Hepatocyte (in vitro differentiated cells): ENCODE data around the gene TMEM270. TPM values are rescaled to one million over a fixed set of nuclear protein-coding genes. Genes with fewer than 3 reads are reported as not detected.
A peak's percentile ranks its signal among the peaks of the same experiment; 100 is the strongest.

Experiments
- DNase-seq: peaks from one replicate; pipeline ENCODE4 v3.0.0-alpha.2; 2016; ENCODE audit warnings: low spot score
- H2AFZ ChIP-seq: fragments of 200-600 bp; sonication (generic); 2 replicates; pipeline ENCODE4 v1.6.0; 2016; ENCODE audit warnings: antibody characterized with exemption, mild to moderate bottlenecking
- H3K27ac ChIP-seq: fragments of 200-600 bp; sonication (generic); 2 replicates; pipeline ENCODE4 v1.5.1; 2016; ENCODE audit warnings: mild to moderate bottlenecking
- H3K27me3 ChIP-seq: fragments of 200-600 bp; sonication (generic); 2 replicates; pipeline ENCODE4 v1.6.1; 2016
- H3K36me3 ChIP-seq: fragments of 200-600 bp; sonication (generic); replicated peaks from 2 replicates; pipeline ENCODE4 v1.5.1; 2016; ENCODE audit warnings: low read depth; ENCODE audit not compliant: insufficient read depth
- H3K4me1 ChIP-seq: fragments of 200-600 bp; sonication (generic); 2 replicates; pipeline ENCODE4 v1.5.1; 2016; ENCODE audit warnings: mild to moderate bottlenecking, moderate library complexity; ENCODE audit not compliant: insufficient read depth
- H3K4me2 ChIP-seq: fragments of 200-600 bp; sonication (generic); 2 replicates; pipeline ENCODE4 v1.6.0; 2016
- H3K4me3 ChIP-seq: fragments of 200-600 bp; sonication (generic); 2 replicates; pipeline ENCODE4 v1.5.1; 2016; ENCODE audit warnings: mild to moderate bottlenecking
- H3K79me2 ChIP-seq: fragments of 200-600 bp; sonication (generic); 2 replicates; pipeline ENCODE4 v1.6.0; 2017; ENCODE audit warnings: mild to moderate bottlenecking
- H3K9me2 ChIP-seq: fragments of 200-600 bp; sonication (generic); replicated peaks from 2 replicates; pipeline ENCODE4 v1.6.0; 2017; ENCODE audit warnings: mild to moderate bottlenecking; ENCODE audit not compliant: insufficient read depth
- H3K9me3 ChIP-seq: fragments of 200-600 bp; sonication (generic); 2 replicates; pipeline ENCODE4 v1.5.1; 2016; ENCODE audit warnings: low read depth, mild to moderate bottlenecking
- H4K20me1 ChIP-seq: fragments of 200-600 bp; sonication (generic); 2 replicates; pipeline ENCODE4 v1.6.0; 2016; ENCODE audit warnings: mild to moderate bottlenecking; ENCODE audit not compliant: insufficient read depth, poor library complexity, severe bottlenecking
- EZH2 ChIP-seq: fragments of 200-600 bp; sonication (generic); IDR thresholded peaks from 2 replicates; pipeline ENCODE4 v1.6.1; 2016; ENCODE audit warnings: antibody characterized with exemption, mild to moderate bottlenecking, borderline replicate concordance
- EZH2phosphoT487 ChIP-seq: fragments of 200-600 bp; sonication (generic); IDR thresholded peaks from one replicate; pipeline ENCODE4 v1.6.1; 2018; ENCODE audit warnings: antibody characterized with exemption, mild to moderate bottlenecking, low read depth, moderate library complexity; ENCODE audit not compliant: unreplicated experiment, severe bottlenecking
- WGBS: methylation state at CpG from one replicate; pipeline ENCODE4 v1.1.6; 2016; ENCODE audit warnings: low lambda C conversion rate; ENCODE audit errors: missing lambda C conversion rate; 5-methylcytosine and 5-hydroxymethylcytosine counted together
- polyA plus RNA-seq: library from polyadenylated mRNA; unstranded; fragments of >200 nt; fragmentation: Nextera tagmentation; extraction: Ambion mirVana; gene quantifications from 2 replicates; pipeline ENCODE4 v1.2.1, GENCODE V29; 2016
- total RNA-seq: library from RNA; depleted of rRNA; stranded (reverse); fragments of >200 nt; gene quantifications from 2 replicates; pipeline ENCODE4 v1.2.3, GENCODE V29; 2014
- TF ChIP-seq, protein P1 (sequence below): fragments of 200-600 bp; sonication (generic); IDR thresholded peaks from 2 replicates; pipeline ENCODE4 v1.5.1; 2016; ENCODE audit warnings: antibody characterized with exemption, mild to moderate bottlenecking; ENCODE audit not compliant: poor library complexity

The TMEM270 gene
- total and polyA plus RNA-seq, 2 experiments from 2014 or later = 0.47 to 1.1 TPM

DNA sequence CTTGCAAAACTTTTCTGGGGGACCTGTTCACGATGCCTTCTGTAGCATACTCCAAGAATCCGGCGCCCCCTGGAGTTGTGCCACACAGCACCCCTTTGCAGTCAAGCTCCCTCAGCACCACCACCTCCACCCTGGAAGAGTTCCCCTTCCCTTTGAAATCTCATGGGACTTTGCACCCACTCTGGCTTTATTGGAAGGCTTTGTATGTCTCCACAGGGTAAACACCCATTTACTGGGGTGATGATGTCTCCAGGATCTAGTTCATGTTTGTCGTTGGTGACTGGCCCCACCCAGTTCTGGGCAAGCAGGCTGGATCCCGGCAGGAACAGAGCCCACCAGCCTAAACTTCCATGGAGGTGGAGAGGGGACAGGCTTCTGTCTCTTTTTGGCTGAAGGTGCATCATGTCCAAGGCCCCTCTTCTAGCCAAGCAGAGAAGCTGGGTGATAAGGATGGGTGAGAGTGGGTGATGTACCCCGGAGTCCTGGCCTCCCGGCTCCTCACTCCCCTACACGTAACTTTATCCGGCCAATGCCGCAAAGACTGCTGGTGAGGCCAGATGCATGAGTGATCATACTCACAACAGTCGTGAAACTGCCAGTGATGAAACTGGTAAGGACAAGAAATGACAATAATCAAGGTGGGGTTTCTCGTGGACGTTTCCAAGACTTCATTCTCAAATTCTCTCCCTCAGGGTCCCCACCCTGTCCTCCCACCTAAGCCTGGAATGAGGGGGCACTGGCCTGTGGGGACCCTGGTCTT, 30.9 kb upstream of the TMEM270 start:
- Histone ChIP-seq H3K4me1 (peaks cover 37% of the 10 kb centered on the region), H3K27me3 (no peaks in the 10 kb centered on the region), H3K4me2 (peak overlapping the region; percentile 70), H4K20me1 (no peaks in the 10 kb centered on the region), H3K4me3 (no peak overlapping the region), H3K36me3 (no peaks in the 10 kb centered on the region), H3K9me2 (no peaks in the 10 kb centered on the region), H2AFZ (no peak overlapping the region), H3K79me2 (peaks cover 18% of the 10 kb centered on the region), H3K27ac (peak overlapping the region; percentile 99), H3K9me3 (no peaks in the 10 kb centered on the region)
- 56% methylated on average over 13 of the region's 13 CpGs for WGBS
- DNase-seq = peak; percentile 77
- no peak for TF ChIP-seq EZH2phosphoT487
- TF ChIP-seq, protein P1, sequence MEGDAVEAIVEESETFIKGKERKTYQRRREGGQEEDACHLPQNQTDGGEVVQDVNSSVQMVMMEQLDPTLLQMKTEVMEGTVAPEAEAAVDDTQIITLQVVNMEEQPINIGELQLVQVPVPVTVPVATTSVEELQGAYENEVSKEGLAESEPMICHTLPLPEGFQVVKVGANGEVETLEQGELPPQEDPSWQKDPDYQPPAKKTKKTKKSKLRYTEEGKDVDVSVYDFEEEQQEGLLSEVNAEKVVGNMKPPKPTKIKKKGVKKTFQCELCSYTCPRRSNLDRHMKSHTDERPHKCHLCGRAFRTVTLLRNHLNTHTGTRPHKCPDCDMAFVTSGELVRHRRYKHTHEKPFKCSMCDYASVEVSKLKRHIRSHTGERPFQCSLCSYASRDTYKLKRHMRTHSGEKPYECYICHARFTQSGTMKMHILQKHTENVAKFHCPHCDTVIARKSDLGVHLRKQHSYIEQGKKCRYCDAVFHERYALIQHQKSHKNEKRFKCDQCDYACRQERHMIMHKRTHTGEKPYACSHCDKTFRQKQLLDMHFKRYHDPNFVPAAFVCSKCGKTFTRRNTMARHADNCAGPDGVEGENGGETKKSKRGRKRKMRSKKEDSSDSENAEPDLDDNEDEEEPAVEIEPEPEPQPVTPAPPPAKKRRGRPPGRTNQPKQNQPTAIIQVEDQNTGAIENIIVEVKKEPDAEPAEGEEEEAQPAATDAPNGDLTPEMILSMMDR = peak; percentile 41

DNA sequence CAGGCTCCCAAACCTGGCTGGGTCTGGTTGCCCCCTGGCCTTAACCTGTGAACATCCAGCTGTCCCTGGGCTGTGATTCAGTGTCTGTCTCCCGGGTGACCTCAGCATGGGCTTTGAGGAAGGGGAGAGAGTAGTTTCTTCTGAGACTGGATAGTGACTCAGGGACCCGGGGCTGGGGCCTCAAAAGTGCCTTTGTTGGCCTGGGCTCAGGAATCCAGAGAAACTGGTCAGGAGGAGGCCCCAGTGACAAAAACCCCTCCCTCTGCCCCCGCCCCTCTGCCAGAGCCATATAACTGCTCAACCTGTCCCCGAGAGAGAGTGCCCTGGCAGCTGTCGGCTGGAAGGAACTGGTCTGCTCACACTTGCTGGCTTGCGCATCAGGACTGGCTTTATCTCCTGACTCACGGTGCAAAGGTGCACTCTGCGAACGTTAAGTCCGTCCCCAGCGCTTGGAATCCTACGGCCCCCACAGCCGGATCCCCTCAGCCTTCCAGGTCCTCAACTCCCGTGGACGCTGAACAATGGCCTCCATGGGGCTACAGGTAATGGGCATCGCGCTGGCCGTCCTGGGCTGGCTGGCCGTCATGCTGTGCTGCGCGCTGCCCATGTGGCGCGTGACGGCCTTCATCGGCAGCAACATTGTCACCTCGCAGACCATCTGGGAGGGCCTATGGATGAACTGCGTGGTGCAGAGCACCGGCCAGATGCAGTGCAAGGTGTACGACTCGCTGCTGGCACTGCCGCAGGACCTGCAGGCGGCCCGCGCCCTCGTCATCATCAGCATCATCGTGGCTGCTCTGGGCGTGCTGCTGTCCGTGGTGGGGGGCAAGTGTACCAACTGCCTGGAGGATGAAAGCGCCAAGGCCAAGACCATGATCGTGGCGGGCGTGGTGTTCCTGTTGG, 30.0 kb upstream of the TMEM270 start, which contains the start of gene CLDN4:
CLDN4 (plus strand) TSS at position 316 of the 903 bp plus-strand sequence; CDS start at position 522, 206 bp downstream.
- no peak within 1 kb of the TSS for H2AFZ ChIP-seq
- peaks cover 37% of the 10 kb centered on the region for H3K4me1 ChIP-seq
- no peak for TF ChIP-seq EZH2phosphoT487
- TF ChIP-seq EZH2 = no peak
- TF ChIP-seq, protein P1 = no peak
- H3K79me2 ChIP-seq = peaks cover 18% of the 10 kb centered on the region
- H4K20me1 ChIP-seq = no peaks in the 10 kb centered on the region
- 60% methylated on average over 42 of the region's 42 CpGs for WGBS
- peak; percentile 92 for DNase-seq
- H3K9me2 ChIP-seq = no peaks in the 10 kb centered on the region
- peak within 1 kb of the TSS; percentile 61 for H3K4me3 ChIP-seq
- peak within 1 kb of the TSS; percentile 70 for H3K4me2 ChIP-seq
- no peaks in the 10 kb centered on the region for H3K36me3 ChIP-seq
- peak within 1 kb of the TSS; percentile 99 for H3K27ac ChIP-seq
- no peaks in the 10 kb centered on the region for H3K9me3 ChIP-seq
- no peaks in the 10 kb centered on the region for H3K27me3 ChIP-seq

DNA sequence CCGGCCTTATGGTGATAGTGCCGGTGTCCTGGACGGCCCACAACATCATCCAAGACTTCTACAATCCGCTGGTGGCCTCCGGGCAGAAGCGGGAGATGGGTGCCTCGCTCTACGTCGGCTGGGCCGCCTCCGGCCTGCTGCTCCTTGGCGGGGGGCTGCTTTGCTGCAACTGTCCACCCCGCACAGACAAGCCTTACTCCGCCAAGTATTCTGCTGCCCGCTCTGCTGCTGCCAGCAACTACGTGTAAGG, 29.4 kb upstream of the TMEM270 start:
- H3K79me2 ChIP-seq = peaks cover 18% of the 10 kb centered on the region
- H3K27me3 ChIP-seq = no peaks in the 10 kb centered on the region
- no peaks in the 10 kb centered on the region for H4K20me1 ChIP-seq
- H3K4me1 ChIP-seq = peaks cover 32% of the 10 kb centered on the region
- 72% methylated on average over 16 of the region's 16 CpGs for WGBS
- H3K36me3 ChIP-seq = no peaks in the 10 kb centered on the region
- H3K4me2 ChIP-seq = peak overlapping the region; percentile 68
- H3K27ac ChIP-seq = peak overlapping the region; percentile 99
- no peak overlapping the region for H2AFZ ChIP-seq
- peak overlapping the region; percentile 61 for H3K4me3 ChIP-seq
- no peaks in the 10 kb centered on the region for H3K9me2 ChIP-seq
- no peaks in the 10 kb centered on the region for H3K9me3 ChIP-seq
- TF ChIP-seq, protein P1 = no peak
- TF ChIP-seq EZH2phosphoT487 (no peak), EZH2 (no peak)
- DNase-seq = no peak
